ENCODE data around the gene TNK1. TPM values are rescaled to one million over a fixed set of nuclear protein-coding genes. Genes with fewer than 3 reads are reported as not detected.
"Not testable (repeated sequence)": the region's sequence is repeated elsewhere in the genome, so short reads cannot be mapped to it uniquely, and the experiment has no call there.

Gene TNK1
- polyA plus RNA-seq, 10 donors, result 0.22 to 1.4 (median 0.69) TPM; not detected in 1

GRCh38 chr17:7354262-7354843 lies 26.5 kb upstream of the TNK1 start:
- peak in 1 of 3 donors; percentile 51 for DNase-seq

DNA sequence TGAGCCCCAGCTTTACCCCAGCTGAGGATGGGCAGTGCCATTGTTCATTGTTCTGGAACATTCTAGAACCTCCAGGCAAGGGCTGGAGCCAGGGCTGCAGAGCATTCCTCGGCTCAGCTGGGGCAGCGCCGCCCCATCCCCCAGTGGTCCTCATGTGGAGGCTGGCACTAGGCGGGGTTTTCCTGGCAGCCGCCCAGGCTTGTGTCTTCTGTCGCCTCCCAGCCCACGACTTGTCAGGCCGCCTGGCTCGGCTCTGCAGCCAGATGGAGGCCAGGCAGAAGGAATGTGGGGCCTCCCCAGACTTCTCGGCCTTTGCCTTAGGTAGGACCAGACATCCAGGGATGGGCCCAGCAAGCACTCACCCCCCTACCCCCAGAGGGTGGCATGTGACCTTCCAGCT lies 25.8 kb upstream of the TNK1 start, which contains the start of gene TMEM95:
TSS of gene TMEM95 (plus strand) at position 104 of the 400 bp plus-strand sequence. CDS start at position 153, 49 bp downstream.
- peak in 2 of 3 donors; percentile 46 to 59 for DNase-seq

DNA sequence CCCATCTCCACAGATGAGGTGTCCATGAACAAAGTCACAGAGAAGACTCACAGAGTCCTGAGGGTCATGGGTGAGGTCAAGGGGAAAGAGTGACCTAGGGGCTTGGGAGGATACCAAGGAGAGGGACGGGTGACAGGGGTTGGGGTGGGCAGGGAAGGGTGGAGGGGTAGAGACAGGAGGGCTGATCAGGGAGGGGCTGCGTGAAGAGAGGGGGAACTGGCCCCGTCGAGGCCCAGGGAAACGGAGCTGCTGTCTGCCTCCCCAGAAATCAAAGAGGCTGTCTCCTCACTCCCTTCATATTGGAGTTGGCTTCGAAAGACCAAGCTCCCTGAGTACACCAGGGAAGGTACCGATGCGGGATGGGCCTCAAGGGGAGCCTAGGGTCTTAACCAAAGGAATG lies 25.3 kb upstream of the TNK1 start:
- DNase-seq, result no peak

GRCh38 chr17:7356072-7356549 lies 24.8 kb upstream of the TNK1 start:
- peak; percentile 49 to 85 (median 74) for DNase-seq

- DNase-seq, result no peak
These were observed 24.1 kb upstream of the TNK1 start for GRCh38 chr17:7356756-7357155.

DNA sequence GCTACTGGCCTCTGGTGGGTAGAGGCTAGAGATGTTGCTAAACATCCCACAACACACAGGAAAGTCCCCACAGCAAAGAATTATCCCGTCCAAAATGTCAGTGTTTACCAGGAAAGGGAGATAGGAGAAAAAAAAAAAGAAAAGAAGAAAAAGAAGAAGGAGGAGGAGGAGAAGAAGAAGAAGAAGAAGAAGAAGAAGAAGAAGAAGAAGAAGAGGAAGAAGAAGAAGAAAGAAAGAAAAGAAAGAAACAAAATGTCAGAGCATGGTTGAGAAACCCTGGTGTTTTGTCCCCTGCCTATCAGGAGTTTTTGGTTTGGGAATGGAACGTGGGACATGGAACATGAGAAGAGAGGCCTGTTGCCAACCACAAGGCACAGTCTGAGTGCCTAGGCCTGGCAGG lies 23.5 kb upstream of the TNK1 start:
- DNase-seq, result no peak

- no peak for DNase-seq
These were observed 19.0 kb upstream of the TNK1 start for GRCh38 chr17:7361906-7362305.

DNA sequence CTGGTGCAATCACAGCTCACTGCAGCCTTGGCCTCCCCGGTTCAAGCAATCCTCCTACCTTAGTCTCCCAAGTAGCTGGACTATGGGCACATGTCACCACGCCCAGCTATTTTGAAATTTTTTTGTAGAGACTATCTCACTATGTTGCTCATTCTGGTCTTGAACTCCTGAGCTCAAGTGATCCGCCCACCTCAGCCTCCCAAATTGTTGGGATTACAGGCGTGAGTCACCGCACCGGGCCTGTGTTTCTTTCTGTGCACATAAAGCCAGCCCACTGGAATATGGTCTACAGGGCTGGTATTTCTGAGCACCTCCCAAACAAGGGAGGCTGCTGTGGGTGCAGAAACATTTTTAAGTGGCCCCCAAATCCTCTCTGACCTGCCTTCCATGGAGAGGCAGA lies 17.6 kb upstream of the TNK1 start:
- DNase-seq, result no peak

DNA sequence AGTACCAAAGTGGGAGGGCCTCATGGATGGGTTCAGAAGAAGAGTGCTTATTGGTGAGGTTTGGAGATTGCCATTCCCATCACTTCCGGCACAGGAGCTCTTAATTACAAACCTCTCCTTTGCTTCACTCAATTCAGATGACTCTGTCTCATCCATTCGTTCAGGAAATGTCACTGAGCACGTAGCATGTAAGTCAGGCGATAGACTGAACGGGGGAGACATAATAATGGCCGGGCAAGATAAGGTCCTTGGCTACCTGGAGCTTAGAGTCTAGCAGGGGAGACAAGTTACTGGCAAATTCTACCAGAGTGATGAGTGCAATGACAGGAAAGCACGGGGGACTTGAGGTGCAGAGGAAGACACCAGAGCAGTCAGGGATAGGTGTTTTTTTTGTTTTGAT lies 14.9 kb upstream of the TNK1 start:
- DNase-seq, result not testable (repeated sequence)

DNA sequence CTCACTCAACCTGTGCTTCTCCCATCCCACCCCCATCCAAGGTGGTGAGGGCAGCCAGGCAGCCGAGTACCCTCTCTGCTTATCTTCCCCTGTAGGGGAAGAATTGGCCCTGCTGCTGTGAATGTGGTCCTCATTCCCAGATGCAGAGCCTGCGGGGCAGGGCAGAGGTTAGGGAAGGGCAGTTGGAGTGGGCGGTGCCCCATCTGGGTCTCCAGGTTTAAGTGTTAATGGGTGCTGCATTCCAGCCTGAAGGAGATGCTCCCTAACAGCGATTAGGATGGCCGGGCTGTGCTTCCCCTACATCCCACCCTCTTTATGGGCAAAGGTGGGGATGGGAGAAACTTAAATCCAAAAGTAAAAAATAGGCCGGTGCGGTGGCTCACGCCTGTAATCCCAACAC lies 13.8 kb upstream of the TNK1 start:
- no peak for DNase-seq

DNA sequence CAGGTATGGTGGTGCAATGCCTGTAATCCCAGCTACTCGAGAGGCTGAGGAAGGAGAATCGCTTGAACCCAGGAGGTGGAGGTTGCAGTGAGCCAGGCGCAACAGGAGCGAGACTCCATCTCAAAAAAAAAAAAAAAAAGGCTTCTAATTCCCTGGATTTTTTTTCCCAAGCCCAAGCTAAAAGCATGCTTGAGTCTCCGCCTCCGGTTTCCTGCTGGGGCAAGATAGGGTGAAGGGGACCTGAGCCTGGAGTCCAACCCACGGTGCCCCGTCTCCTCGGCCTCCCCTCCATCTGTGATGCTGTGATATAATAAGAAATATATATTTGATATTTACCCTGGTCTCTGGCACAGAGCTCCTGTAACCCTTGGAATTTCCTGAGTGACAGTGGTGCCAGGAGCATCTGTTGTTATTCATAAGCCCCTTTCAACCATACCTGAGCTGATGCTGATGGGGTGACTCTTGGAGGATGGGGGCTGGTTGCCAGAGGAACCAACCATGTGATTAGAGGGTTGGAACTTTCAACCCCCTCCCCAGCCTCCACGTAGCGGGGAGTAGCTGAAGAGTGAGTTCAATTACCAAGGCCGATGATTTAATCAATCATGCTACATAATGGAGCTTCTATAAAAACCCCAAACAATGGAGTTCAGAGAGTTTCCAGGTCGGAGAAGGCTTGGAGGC lies 12.8 kb upstream of the TNK1 start:
- DNase-seq, result no peak

GRCh38 chr17:7368599-7368994 lies 12.3 kb upstream of the TNK1 start:
- not testable (repeated sequence) for DNase-seq

- no peak for DNase-seq
These were observed 11.1 kb upstream of the TNK1 start for GRCh38 chr17:7369825-7370224.

DNA sequence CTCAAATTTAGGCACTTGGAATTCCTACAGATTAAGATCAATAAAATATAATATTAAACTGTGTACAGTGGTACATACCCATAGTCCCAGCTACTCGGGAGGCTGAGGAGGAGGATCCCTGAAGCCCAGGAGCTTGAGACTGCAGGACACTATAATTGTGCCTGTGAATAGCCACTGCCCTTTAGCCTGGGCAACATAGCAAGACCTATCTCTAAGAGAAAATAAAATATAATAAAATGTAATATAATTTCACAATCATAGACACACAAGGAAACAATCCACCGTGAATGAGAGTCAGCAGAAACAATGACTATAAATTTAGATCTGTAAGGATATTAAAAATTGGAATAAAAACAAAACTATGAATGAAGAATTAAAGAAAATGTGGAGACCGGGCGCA lies 10.0 kb upstream of the TNK1 start:
- no peak for DNase-seq

DNA sequence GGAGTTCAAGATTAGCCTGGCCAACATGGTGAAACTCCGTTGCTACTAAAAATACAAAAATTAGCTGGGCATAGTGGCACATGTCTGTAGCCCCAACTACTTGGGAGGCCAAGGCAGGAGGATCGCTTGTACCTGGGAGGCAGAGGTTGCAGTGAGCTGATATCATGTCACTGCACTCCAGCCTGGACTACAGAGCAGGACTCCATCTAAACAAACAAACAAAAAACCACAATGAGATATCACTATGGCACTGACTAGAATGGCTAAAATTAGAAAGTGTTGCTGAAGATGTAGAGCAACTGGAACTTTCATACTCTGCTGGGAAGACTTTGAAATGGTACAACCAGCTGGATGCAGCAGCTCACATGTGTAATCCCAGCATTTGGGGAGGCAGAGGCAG lies 6.5 kb upstream of the TNK1 start:
- DNase-seq, result no peak

- DNase-seq, result no peak
These were observed 1.8 kb upstream of the TNK1 start for GRCh38 chr17:7379134-7379533.

DNA sequence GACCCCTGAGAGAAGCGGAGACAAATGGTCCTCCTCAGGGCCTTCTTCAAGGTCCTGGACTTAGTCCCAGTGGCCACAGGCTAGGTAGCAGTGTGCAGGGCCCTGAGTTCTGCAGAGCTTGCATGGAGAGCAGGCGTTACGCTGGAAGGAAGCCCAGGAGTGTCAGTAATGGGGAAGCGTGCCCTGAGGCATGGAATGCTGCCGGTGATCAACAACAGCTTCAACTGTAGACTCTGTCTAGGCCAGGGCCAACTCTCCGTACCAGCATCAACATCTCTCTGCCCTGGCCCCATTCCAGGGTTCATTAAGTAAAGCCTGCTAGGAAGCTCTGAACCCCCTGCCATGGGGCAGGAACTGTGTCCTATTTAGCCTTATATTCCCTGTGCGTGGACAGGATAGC lies 568 bp upstream of the TNK1 start:
- peak in 1 of 3 donors; percentile 52 for DNase-seq

DNA sequence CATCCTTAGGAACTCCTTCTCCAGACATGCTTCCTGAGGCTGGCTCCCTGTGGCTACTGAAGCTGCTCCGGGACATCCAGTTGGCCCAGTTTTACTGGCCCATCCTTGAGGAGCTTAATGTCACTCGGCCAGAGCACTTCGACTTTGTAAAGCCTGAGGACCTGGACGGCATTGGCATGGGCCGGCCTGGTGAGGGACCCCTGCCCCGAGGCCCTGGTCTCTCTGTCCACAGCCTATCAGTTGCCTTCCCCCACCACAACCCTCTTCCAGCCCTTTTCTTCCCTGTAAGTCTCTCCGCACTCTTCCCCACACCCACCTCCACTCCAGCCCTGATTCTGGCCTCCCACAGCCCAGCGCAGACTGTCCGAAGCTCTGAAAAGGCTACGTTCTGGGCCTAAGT lies 2.0 kb downstream of the TNK1 start:
- no peak for DNase-seq

DNA sequence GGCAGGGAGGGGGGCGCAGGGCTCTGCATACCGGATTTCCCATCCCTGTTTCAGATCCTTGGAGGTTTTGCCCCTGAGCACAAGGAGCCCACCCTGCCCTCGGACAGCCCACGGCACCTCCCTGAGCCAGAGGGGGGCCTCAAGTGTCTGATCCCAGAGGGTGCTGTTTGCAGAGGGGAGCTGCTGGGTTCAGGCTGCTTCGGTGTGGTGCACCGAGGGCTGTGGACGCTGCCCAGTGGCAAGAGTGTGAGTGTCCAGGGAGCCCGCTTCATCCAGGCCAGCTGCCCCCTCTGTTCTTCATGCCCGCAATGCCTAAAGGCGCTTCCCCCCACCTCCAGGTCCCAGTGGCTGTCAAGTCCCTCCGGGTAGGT lies 2.5 kb downstream of the TNK1 start:
- DNase-seq, result no peak

GRCh38 chr17:7383742-7384488 lies 3.0 kb downstream of the TNK1 start:
- DNase-seq, result peak in 1 of 3 donors; percentile 74

DNA sequence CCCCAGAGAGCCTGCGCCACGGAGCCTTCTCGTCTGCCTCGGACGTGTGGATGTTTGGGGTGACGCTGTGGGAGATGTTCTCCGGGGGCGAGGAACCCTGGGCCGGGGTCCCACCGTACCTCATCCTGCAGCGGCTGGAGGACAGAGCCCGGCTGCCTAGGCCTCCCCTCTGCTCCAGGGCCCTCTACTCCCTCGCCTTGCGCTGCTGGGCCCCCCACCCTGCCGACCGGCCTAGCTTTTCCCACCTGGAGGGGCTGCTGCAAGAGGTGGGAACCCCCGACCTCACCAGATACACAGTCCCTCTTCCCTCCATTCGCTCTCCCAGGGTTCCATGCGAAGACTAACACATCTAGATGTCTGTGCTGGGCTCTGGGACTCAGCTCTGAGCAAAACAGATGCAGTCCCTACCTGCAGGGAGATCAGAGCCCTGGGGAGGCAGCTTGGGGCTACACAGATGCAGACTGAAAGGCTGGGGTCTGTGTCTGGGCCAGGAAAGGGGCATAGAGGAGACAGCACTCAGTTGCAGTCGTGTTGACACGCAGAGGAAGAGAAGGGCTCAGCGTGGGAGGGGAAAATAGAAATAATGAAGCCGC lies 3.7 kb downstream of the TNK1 start:
- no peak for DNase-seq

DNA sequence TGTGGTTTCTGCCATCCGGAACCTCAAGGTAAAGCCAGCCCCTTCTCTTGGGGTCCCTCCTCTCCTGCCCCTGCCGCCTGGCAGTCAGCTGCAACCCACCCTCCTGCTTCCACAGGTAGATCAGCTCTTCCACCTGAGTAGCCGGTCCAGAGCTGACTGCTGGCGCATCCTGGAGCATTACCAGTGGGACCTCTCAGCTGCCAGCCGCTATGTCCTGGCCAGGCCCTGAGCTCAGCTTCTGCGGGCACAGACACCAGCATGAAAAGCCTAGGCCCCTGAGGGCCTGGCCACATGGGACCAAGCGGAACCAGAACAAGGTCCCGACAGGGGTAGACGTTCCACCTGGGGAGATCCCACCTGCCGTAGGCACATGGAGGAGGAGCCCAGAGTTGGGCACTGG lies 8.0 kb downstream of the TNK1 start:
- DNase-seq, result no peak
